HG03097 (cell line): Measurements from ENCODE around the gene GPI.
"Not testable (repeated sequence)": the region's sequence is repeated elsewhere in the genome, so short reads cannot be mapped to it uniquely, and the experiment has no call there.

Source experiments
- ATAC-seq: cut with Tn5 transposase; IDR thresholded peaks from one replicate; pipeline ENCODE4 v1.9.1; 2021; ENCODE audit not compliant: unreplicated experiment, low FRiP score

The GPI gene

DNA sequence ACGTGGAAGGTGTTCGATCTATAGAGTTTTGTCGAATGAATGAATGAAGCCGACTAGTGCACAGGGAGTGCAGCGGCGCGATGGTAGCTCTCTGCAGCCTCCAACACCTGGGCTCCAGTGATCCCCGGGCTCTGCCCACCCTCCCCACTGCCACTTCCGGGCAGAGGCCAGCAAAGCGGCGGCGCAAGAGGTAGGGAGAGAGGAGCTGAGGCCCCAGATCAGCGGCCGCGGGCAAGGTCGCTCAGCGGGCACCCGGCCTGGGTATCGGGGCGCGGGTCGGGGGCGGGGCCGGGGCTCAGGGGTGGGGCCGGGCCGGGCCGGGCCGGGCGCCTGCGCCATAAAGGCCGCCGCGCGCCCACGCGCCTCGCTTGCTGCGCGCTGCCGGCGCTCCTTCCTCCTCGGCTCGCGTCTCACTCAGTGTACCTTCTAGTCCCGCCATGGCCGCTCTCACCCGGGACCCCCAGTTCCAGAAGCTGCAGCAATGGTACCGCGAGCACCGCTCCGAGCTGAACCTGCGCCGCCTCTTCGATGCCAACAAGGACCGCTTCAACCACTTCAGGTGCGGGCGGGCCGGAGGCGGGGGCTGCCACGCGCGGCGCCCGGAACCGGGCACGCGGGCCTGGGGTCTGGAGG lies at the start of gene GPI:
Gene GPI, plus strand, starts transcription at position 367 of the 633 bp plus-strand sequence. Its CDS starts 71 bp downstream, at position 438.
- peak; percentile 55 for ATAC-seq

DNA sequence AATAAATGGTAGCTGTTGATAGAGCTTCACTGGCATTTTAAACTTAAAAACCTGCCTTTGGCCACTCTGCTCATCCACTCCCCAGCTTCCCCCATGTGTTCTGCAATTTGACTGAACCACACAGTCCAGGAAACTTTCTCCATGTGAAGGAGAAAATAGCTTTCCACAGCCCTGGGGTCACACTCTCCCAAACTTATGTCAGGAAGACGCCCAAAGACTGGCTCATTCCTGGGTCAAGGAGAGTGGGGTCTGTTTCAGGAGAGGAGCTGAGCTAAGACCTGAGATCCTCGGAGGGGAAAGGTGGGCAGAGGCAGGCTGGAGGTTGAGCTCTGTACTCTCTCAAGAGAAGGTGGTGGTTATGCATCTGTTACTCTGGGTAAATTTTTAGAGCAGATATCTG lies 48.7 kb upstream of the GPI start:
- no peak for ATAC-seq

DNA sequence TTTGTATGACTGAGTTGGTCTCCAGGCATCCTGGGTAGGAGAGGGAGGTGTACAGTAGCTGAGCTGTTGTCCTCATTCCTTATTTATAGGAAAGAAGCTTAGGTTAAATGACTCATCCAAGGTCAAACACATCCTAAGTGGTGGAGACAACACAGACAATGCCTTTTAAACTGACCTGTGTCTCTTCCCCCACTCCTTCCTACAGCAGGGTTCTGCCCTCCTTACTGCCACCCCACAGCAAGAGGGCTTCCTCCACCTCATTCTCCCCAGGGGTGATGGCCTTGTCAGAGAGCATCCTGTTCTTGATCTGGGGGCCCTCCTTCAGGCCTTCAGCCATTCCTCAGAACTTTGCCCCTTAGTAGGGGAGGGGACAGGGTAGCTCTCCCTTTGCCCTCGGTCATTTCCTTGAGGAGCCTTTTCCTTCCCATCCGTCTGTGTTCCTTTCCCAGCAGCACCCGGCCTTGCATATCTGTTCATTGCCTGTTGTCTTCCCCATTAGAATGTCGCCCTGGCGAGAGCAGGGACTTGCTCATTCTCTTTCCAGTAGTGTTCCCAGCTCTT lies 48.2 kb upstream of the GPI start:
- ATAC-seq = no peak

DNA sequence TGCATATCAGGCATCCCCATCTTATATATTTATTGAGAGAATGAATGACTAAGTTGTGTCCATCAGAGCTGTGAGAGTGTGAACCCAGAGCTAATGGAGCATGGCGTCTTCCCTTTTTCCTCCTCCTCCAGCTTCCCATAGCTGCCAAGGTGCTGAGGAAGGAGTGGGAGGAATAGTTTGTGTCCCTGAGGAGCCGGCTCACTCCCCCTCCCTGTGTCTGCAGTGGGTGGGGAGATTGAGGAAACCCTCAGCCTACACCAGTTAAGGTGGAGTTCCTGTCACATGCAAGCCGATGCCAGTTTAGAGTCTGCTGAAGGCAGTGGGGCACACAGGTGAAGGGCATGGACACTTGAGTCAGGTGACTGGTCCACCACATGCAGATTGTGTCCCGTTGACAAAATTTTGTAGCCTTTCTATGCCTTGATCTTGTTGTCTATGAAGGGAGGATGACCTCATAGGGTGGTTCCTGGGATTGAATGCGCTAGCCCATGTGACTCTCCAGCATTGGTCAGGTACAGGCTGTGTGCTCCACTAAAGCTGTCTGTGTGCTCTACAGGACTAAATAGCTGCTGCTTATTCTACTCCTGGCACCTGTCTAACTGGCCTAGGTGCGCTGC lies 47.6 kb upstream of the GPI start:
- ATAC-seq = no peak

DNA sequence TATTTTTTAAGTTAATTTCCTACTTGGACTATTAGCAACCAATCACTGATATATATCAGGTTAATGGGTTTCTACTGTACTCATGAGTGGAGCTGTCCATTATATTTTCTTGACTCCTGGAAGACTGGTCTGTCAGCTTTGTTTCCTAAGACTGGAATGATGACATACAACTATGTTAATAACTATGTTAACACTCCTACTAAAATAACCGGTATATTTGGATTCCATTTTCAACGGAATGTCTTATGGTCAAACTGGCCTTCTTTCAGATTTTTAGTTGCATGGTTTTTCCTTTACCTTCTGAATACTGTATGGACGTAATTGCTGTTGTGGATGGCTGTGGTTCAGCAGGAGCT lies 45.8 kb upstream of the GPI start:
- ATAC-seq = no peak

DNA sequence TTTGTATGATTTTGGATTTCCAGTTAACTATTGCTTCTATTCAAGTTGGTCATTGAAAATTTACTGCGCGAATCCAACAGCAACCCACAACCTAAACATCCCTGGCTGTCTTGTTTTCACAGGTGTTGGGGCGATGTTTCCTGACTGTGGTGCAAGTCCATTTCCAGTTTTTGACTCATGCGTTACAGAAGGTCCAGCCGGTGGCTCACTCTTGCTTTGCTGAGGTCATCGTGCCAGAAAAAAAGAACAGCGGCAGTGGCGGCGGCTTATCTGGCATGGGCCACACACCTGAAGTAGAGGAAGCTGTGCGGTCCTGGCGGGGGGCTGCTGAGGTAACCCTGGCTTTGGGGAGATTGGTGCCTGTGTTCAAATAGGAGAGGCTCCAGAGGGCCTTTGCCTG lies 45.2 kb upstream of the GPI start:
- no peak for ATAC-seq

DNA sequence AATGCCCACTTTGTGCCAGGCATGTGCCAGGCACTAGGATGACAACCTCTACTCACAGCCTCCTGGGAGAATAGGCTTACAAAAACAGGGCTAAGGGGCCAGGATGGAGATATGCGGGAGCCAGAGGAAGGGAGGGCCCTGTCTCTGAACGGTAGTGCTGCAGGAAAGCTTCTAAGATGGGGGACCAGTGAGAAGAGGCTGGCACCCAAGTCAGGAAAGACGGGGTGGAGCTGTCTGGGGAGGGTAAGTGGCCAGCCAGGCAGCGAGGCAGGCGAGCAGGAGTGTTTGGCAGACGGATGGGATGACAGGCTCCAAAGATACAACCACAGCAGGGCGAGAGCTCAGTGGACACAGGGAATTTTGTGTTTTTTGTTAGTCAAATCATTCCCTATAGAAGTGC lies 44.7 kb upstream of the GPI start:
- ATAC-seq = no peak

DNA sequence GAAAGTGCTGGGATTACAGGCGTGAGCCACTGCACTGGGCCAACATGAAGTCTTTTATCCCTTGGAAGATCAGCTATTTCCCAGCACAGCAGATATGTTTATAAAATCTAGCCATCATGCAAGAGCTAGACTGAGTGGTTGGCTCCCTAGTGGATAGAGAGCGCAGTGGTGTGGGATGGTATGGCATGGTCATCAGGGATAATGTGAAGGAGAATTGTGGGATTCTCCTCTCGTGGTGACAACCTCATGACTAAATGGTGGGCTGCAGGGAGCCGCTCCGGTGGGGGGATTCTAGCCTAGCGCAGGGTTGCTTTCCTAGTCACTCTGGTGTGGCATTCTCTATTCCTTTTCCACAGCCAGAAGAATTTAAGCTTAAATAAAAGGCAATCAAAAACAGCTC lies 43.3 kb upstream of the GPI start:
- ATAC-seq = no peak

DNA sequence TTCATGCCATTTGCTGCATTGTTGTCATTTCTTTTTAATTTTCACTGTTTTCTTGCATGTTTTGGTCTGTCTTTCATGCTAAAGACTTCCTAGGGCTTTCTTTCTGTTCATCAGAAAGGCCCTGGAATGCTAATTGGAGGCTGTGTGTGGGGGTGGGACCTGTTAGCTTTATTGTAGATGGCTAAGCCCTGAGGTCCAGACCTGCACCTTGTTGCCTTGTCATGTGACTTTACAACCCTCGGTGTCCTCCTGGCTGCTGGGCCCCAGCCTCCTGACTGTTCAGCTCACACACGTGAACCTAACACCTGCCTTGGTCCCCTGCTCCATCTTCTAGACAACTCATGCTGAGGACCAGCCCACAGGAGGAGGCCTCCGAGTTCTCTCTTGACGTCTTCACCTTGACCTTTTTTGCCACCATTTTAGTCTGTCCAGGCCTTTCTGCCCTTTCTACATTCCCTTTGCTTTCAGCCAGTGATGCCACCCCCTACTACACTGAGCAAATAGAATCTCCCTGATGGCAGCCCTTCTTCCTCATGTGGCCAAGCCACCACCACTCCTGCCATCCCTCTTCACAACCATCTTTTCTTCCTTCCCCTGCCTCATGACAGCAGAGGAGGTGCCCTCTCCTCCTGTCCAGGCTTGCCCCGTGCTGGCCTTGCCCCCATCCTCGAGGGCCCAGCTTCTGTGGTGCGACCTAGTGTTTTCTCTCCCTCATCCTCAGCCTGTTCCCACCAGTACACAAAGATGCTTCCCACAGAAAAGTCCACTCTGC lies 41.4 kb upstream of the GPI start:
- no peak for ATAC-seq

DNA sequence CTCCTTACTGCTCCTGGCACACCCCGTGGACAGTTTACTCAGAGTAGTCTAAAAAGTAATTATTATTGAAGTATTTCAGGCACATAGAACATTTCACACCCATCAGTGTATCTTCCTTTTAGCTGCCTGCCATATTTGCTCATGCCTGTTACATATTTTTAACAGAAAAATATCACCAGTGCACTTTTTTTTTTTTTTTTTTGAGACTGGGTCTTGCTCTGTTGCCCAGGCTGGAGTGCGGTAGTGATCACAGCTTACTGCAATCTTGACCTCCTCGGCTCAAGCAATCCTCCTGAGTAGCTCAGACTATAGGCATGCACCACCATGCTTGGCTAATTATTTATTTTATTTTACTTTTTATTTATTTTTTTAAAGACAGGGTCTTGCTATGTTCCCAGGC lies 40.7 kb upstream of the GPI start:
- no peak for ATAC-seq

DNA sequence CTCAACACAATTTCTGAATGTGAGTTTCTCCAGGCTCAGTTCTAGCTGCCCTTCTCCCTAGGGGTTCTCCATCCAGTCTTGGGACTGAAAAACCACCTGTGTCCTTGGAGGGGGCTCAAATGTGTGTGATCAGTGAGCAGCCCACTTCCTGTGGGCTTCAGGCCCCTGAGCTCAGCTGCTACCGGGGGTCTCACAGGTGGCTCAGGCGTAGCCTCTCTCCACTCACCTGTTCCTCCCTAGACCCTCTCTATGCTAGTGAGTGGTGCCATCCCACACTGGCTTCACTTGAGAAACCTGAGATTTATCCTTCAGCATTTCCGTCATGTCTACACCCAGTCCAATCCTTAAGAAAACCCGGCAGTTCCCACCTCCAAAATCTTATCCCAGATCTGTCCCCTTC lies 39.8 kb upstream of the GPI start:
- no peak for ATAC-seq

DNA sequence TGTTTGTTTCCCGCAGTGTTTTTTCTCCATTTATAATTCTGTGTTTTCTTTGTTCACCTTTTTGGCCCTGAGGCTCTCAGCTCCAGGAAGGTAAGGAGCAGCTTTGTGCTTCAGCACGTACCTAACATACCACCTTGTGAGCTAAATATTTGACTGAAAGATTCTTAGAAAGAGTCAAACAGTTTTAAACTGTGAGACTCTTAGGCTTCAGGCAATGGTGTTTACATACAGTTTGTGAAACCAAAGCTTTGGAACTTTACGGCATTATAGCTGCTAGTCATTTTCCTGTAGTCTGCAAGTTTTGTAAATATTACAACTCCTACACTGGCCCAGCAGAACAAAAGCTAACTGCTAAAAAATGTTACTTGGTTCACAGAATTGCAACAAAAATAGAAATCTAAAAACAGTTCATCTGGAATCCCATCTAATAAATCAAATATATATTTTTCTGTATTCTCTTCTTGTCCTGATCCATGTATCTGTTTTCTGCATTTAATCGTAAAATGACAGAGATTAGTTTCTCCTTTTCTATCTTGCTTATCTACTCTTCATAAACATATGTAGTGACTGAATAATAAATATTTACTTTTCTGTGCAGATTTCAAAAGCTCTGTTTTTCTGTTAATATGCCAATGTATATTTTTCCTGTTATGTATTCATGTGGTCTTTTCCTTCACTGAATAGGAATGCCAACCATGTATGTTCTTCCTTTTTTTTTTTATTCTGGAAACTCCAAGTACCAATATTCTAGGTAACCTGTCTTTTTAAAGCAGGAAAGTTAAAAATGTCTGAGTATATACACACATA lies 38.8 kb upstream of the GPI start:
- no peak for ATAC-seq

DNA sequence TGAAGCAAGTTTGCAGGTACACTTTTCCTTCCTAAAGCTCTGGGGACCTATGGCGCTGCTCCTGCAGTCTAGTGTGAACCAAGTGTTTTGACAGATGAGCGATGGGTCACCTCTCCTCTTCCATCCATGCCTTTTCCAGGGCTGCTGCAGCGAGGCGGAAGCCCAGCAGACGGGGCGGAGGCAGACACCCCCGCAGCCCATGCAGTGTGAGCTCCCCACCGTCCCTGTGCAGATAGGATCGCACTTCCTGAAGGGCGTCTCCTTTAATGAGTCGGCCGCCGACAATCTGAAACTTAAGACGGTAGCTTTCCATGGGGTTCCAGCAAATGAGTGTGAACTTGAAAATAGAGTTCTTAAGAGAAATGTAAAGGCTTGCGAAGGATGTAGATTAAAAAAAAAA lies 37.1 kb upstream of the GPI start:
- no peak for ATAC-seq

DNA sequence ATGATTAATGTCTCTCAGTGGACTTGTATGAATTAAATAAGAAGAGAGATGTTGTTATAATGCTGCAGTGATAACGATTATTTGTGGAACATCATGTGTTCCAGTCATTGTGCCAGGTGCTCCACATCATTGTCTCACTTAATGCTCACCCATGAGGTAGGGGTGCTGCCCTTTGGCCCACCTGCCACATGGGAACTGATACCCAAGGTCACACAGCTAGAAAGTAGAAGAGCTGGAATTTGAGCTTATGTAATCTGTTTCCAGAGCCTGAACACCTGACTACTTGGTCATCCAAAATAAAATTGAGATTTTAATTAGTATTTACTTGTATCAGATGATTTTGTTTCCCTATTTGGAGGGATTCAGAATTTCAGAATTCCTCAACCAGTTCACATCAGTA lies 36.0 kb upstream of the GPI start:
- ATAC-seq = no peak

DNA sequence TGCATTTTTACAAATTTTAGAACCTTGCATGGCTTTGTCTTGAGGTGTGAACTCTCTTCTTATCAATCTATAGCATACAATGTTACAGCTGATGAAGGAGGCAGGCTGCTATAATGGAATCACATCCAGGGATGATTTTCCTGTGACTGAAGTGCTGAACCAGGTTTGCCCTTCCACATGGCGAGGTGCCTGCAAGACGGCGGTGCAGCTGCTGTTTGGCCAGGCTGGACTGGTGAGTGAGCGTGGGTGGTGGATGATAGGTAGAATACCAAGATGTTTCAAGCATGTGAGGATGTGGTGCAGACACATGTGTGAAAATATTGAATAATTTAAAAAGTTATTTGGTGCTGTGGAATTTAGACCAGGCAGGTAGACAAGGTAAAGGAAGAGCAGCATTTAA lies 34.9 kb upstream of the GPI start:
- no peak for ATAC-seq

DNA sequence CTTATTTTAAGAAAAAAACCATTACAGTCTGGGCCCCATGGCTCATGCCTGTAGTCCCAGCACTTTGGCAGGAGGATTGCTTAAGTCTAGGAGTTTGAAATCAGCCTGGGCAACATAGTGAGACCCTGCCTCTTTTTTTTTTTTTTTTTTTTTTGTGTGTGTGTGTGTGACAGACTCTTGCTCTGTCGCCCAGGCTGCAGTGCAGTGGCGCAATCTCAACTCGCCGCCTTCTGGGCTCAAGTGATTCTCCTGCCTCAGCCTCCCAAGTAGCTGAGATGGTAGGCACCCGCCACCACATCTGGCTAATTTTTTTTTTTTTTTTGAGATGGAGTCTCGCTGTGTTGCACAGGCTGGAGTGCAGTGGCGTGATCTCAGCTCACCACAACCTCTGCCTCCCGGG lies 34.4 kb upstream of the GPI start:
- ATAC-seq = not testable (repeated sequence)

DNA sequence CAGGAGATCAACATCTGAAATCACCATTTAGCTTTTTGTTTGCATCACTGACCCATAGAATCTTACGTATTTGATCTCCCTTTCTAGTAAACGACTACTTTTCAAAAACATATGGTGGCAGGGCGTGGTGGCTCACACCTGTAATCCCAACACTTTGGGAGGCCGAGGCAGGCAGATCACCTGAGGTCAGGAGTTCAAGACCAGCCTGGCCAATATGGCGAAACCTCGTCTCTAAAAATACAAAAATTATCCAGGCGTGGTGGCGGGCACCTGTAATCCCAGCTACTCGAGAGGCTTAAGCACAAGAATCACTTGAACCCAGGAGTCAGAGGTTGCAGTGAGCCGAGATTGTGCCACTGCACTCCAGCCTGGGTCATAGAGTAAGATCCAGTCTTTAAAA lies 33.4 kb upstream of the GPI start:
- ATAC-seq = not testable (repeated sequence)

DNA sequence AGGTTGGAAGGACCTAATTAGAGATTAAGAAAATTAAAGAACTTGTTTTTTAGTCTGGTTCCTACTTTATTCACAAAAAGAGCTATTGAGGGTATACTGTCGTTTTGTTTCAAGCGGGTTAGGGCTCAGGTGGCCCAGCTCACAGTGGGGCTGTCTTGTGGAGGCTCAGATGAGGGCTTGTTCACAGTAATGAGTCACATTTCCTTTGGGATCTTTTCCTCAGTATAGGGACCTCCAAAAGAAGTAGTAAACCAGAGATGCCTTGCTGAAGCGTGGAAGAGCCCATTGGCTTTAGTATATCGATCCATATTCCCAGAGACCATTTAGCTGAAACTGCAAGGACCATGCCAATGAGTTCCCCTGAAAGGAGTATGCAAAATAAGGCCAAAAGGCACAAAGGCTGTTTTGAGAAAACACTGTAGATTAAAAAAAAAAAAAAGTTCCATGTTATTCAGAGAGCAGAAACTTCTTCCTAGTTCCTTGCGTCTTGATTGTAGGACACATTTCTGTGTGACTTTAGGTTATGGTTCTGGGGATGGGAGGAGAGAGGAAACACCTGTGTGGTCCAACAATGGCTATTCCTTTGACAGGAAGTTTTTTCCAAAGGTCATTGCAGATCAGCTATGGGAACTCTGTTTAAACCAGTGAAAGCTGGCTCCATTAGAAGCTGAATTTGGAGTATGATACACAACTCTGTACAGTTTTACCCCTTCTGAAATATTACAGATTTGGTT lies 32.8 kb upstream of the GPI start:
- ATAC-seq = no peak

DNA sequence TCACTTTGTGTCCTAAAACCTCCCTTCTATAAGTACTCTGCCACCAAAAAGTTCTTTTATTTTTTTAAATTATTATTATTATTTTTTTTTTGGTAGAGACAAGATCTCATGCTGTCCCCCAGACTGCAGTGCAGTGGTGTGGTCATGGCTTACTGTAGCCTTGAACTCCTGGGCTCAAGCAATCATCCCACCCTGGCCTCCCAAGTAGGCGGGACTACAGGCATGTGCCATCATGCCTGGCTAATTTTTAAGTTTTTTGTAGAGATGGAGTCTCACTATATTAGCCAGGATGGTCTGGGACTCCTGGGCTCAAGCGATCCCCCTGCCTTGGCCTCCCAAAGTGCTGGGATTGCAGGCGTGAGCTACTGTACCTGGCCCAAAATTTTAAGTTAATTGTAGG lies 29.1 kb upstream of the GPI start:
- no peak for ATAC-seq

DNA sequence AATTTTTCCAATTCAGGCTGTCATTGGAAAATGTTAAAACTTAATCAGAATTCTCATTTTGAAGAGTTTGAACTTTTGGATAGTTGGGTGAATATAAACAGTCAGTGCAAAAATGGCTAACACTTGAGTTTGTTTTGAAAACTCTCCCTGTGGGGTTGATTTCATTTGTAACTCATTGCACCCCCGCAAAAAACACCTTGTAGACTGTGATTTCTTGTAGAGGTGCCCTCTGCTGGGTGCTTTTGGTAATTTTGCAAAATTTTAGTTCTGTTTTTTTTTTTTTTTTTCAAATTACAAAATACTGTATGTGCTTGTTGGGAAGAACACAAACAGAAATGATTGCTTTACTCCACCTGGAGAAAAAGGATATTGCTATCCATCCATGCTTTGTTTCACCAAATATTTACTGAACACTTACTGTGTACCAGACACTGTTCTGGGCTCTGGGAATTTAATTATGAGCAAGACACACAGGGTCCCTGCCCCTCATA lies 28.2 kb upstream of the GPI start:
- ATAC-seq = no peak
